Keratinocyte (primary cell): ENCODE results near the gene OR2L3.

ENCODE experiments used
- EZH2 ChIP-seq: IDR thresholded peaks from one replicate; pipeline ENCODE4 v1.6.1; 2012; ENCODE audit warnings: inconsistent platforms, mild to moderate bottlenecking, low read length, moderate library complexity
- TF ChIP-seq, protein P1 (sequence below), 3 experiments: IDR thresholded peaks in 1 of 3; conservative IDR thresholded peaks in 1 of 3; optimal IDR thresholded peaks in 1 of 3; 2 replicates in 2 of 3; 3 replicates in 1 of 3; pipeline versions ENCODE3 to v1.5.1; 2011; ENCODE audit warnings: low read length in 3 of 3, mild to moderate bottlenecking in 3 of 3, moderate library complexity in 2 of 3, control low read depth in 1 of 3, inconsistent platforms in 1 of 3; ENCODE audit not compliant: insufficient read depth in 2 of 3; ENCODE audit errors: extremely low read depth in 1 of 3

DNA sequence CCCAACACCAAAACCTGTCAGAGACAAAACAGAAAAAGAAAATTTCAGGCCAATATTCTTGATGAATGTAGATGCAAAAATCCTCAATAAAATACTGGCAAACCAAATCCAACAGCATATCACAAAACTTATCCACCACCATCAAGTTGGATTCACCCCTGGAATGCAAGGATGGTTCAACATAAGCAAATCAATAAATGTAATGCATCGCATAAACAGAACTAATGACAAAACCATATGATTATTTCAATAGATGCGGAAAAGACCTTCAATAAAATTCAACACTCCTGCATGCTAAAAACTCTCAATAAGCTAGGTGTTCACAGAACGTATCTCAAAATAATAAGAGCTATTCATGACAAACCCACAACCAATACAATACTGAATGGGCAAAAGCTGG is 37.0 kb upstream of the OR2L3 start:
- no peak for TF ChIP-seq EZH2
- TF ChIP-seq, protein P1, sequence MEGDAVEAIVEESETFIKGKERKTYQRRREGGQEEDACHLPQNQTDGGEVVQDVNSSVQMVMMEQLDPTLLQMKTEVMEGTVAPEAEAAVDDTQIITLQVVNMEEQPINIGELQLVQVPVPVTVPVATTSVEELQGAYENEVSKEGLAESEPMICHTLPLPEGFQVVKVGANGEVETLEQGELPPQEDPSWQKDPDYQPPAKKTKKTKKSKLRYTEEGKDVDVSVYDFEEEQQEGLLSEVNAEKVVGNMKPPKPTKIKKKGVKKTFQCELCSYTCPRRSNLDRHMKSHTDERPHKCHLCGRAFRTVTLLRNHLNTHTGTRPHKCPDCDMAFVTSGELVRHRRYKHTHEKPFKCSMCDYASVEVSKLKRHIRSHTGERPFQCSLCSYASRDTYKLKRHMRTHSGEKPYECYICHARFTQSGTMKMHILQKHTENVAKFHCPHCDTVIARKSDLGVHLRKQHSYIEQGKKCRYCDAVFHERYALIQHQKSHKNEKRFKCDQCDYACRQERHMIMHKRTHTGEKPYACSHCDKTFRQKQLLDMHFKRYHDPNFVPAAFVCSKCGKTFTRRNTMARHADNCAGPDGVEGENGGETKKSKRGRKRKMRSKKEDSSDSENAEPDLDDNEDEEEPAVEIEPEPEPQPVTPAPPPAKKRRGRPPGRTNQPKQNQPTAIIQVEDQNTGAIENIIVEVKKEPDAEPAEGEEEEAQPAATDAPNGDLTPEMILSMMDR (optimal IDR thresholded peaks at IDR 0.05 in 1 of 3, IDR thresholded peaks at IDR 0.05 in 1 of 3, conservative IDR thresholded peaks at IDR 0.05 in 1 of 3; ENCODE audit: extremely low read depth in 1 of 3, insufficient read depth in 2 of 3, low read length in 3 of 3): no peak
